HepG2 (cell line): ENCODE results near the gene ZFAND3. TPM values are rescaled to one million over a fixed set of nuclear protein-coding genes. Genes with fewer than 3 reads are reported as not detected.

Experiments used
- HMGXB3 ChIP-seq: sonication (generic); formaldehyde crosslinking; IDR thresholded peaks from 2 replicates; pipeline ENCODE4 v1.4.0; 2020; ENCODE audit warnings: missing genetic modification reagents, borderline replicate concordance
- KMT2B ChIP-seq: IDR thresholded peaks from 2 replicates; pipeline ENCODE4 v1.6.1; 2016; ENCODE audit warnings: missing genetic modification reagents, missing compliant biosample characterization
- SYNCRIP ChIP-seq: fragments of 200-400 bp; formaldehyde crosslinking; IDR thresholded peaks from 2 replicates; pipeline ENCODE4 v1.6.1; 2018; ENCODE audit warnings: mild to moderate bottlenecking, low read depth, low read length; ENCODE audit not compliant: insufficient read depth
- ZNF318 ChIP-seq: sonication (generic); formaldehyde crosslinking; IDR thresholded peaks from 2 replicates; pipeline ENCODE4 v1.4.0; 2020; ENCODE audit warnings: mild to moderate bottlenecking, missing genetic modification reagents
- polyA plus RNA-seq, 8 experiments: library from polyadenylated mRNA; depleted of rRNA in 3 of 8; stranded (reverse) in 7 of 8; unstranded in 1 of 8; fragments of >200 nt; fragmentation: Illumina TruSeq in 4 of 8; extraction: Trizol in 4 of 8; gene quantifications; 2 replicates each; pipeline versions ENCODE4 v1.2.1 to v1.2.3, GENCODE V29; 2011 to 2016; ENCODE audit warnings: low read depth in 4 of 8, missing spikeins in 1 of 8, mixed read lengths in 1 of 8; ENCODE audit not compliant: insufficient read depth in 1 of 8
- total RNA-seq, 5 experiments: library from RNA; depleted of rRNA; stranded (reverse); fragments of >200 nt; fragmentation: Illumina TruSeq; extraction: Trizol; gene quantifications; 2 replicates each; pipeline ENCODE4 v1.2.3, GENCODE V29; 2016; ENCODE audit warnings: low read depth in 1 of 5

ZFAND3 gene
- total and polyA plus RNA-seq, 2 of the 13 experiments (the other 11 are each of a cell fraction or from before 2014, with no cell fraction given) = 16.4 to 17.1 TPM

DNA sequence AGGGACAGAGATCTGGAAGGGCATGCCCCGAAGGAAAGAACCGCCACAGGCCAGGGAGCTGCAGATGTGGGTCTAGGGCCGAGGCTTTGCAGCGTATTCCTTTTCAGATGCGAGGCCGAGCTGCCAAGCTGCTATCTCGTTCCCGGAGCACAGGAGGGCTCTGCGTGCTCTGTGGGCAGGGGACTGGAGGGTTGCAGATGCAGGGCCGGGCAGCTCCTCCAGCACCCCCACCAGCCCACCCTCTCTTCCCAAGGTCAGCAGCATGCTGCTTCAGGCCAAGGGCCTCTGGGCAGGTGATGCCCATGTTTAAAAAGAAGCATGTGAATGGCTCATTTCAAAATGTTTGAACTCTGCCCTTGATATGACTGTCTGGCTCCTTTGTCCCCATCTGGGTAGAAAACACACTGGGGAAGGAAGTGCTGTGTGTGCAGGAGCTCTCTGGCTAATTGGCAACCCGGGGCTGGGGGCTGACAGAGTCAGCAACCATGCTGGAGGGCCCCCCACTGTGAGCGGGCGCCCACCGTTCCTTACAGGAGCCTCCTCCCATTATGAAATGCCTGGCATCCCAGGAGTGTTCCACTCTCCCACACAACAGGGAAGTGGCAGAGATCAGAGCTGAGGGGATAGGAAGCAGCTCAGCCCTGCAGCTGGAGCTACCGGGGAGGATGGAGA is 353.3 kb downstream of the ZFAND3 start (continued):
- TF ChIP-seq ZNF318 (CRISPR knock-in tag) (no peak), SYNCRIP (no peak), HMGXB3 (no peak), KMT2B (CRISPR knock-in tag) (no peak)
